SK-N-SH treated with all-trans-retinoic acid at 6 μM for 48 hours (cell line): Measurements from ENCODE around the gene SCGB3A1.

Source experiments
- ATAC-seq: fragments of 200-7000 bp; cut with Tn5 transposase; 3 replicates; pipeline ENCODE4 v1.9.1; 2020; ENCODE audit warnings: mild to moderate bottlenecking, moderate library complexity
- ARNTL ChIP-seq: fragments of 450-650 bp; formaldehyde crosslinking; IDR thresholded peaks from 2 replicates; pipeline ENCODE4 v1.5.0; 2020; ENCODE audit warnings: low read depth, mild to moderate bottlenecking, moderate library complexity, borderline replicate concordance
- BACH2 ChIP-seq: fragments of 250-450 bp; sonication (Bioruptor Pico); IDR thresholded peaks from 2 replicates; pipeline ENCODE4 v1.9.0; 2021; ENCODE audit warnings: mild to moderate bottlenecking, borderline replicate concordance
- ESRRG ChIP-seq: fragments of 250-450 bp; sonication (Bioruptor Pico); IDR thresholded peaks from 2 replicates; pipeline ENCODE4 v1.6.1; 2021; ENCODE audit warnings: mild to moderate bottlenecking
- GLIS3 ChIP-seq: fragments of 250-450 bp; sonication (Bioruptor Pico); IDR thresholded peaks from 2 replicates; pipeline ENCODE4 v1.5.0; 2020; ENCODE audit warnings: mild to moderate bottlenecking, moderate library complexity
- ISL1 ChIP-seq: fragments of 250-450 bp; sonication (Bioruptor Pico); IDR thresholded peaks from 2 replicates; pipeline ENCODE4 v2.1.2; 2022; ENCODE audit warnings: mild to moderate bottlenecking, moderate library complexity
- OSR1 ChIP-seq: fragments of 250-450 bp; sonication (Bioruptor Pico); IDR thresholded peaks from 2 replicates; pipeline ENCODE4 v1.8.0; 2022; ENCODE audit warnings: moderate library complexity, mild to moderate bottlenecking, inconsistent platforms
- PPARA ChIP-seq: fragments of 250-450 bp; sonication (Bioruptor Pico); IDR thresholded peaks from 2 replicates; pipeline ENCODE4 v1.5.0; 2020; ENCODE audit warnings: mild to moderate bottlenecking, borderline replicate concordance
- RARB ChIP-seq: fragments of 250-450 bp; sonication (Bioruptor Pico); IDR thresholded peaks from 2 replicates; pipeline ENCODE4 v1.8.0; 2021; ENCODE audit warnings: mild to moderate bottlenecking, moderate library complexity
- SNAI2 ChIP-seq: fragments of 250-450 bp; sonication (Bioruptor Pico); IDR thresholded peaks from 2 replicates; pipeline ENCODE4 v1.5.0; 2020; ENCODE audit warnings: mild to moderate bottlenecking, moderate library complexity
- TOX ChIP-seq: fragments of 250-450 bp; sonication (Bioruptor Pico); IDR thresholded peaks from 2 replicates; pipeline ENCODE4 v1.8.0; 2021; ENCODE audit warnings: mild to moderate bottlenecking, moderate library complexity, borderline replicate concordance
- ZC3H10 ChIP-seq: fragments of 250-450 bp; sonication (Bioruptor Pico); IDR thresholded peaks from 2 replicates; pipeline ENCODE4 v1.5.1; 2021; ENCODE audit warnings: mild to moderate bottlenecking, moderate library complexity
- ZFP3 ChIP-seq: fragments of 250-450 bp; sonication (Bioruptor Pico); IDR thresholded peaks from 2 replicates; pipeline ENCODE4 v1.5.0; 2020; ENCODE audit warnings: mild to moderate bottlenecking, moderate library complexity
- ZNF565 ChIP-seq: fragments of 450-650 bp; formaldehyde crosslinking; conservative IDR thresholded peaks from 2 replicates; pipeline ENCODE4 v1.5.0; 2020; ENCODE audit warnings: low read depth, mild to moderate bottlenecking, moderate library complexity
- ZNF70 ChIP-seq: fragments of 450-650 bp; formaldehyde crosslinking; IDR thresholded peaks from 2 replicates; pipeline ENCODE4 v1.5.0; 2020; ENCODE audit warnings: mild to moderate bottlenecking, moderate library complexity
- ZNF8 ChIP-seq: fragments of 450-650 bp; formaldehyde crosslinking; IDR thresholded peaks from 2 replicates; pipeline ENCODE4 v1.5.0; 2020; ENCODE audit warnings: mild to moderate bottlenecking, moderate library complexity
- TF ChIP-seq, protein P1 (sequence below): fragments of 250-450 bp; sonication (Bioruptor Pico); IDR thresholded peaks from 2 replicates; pipeline ENCODE4 v1.5.0; 2020; ENCODE audit warnings: mild to moderate bottlenecking, moderate library complexity
- TF ChIP-seq, protein P2 (sequence below): fragments of 250-450 bp; sonication (Bioruptor Pico); IDR thresholded peaks from 2 replicates; pipeline ENCODE4 v1.5.1; 2021; ENCODE audit warnings: mild to moderate bottlenecking, moderate library complexity
- TF ChIP-seq, protein P3 (sequence below): fragments of 250-450 bp; sonication (Bioruptor Pico); IDR thresholded peaks from 2 replicates; pipeline ENCODE4 v1.8.0; 2020; ENCODE audit warnings: mild to moderate bottlenecking, moderate library complexity, borderline replicate concordance
- TF ChIP-seq, protein P4 (sequence below): fragments of 250-450 bp; sonication (Bioruptor Pico); IDR thresholded peaks from 2 replicates; pipeline ENCODE4 v1.5.1; 2020; ENCODE audit warnings: low read depth, mild to moderate bottlenecking, moderate library complexity

Gene SCGB3A1

DNA sequence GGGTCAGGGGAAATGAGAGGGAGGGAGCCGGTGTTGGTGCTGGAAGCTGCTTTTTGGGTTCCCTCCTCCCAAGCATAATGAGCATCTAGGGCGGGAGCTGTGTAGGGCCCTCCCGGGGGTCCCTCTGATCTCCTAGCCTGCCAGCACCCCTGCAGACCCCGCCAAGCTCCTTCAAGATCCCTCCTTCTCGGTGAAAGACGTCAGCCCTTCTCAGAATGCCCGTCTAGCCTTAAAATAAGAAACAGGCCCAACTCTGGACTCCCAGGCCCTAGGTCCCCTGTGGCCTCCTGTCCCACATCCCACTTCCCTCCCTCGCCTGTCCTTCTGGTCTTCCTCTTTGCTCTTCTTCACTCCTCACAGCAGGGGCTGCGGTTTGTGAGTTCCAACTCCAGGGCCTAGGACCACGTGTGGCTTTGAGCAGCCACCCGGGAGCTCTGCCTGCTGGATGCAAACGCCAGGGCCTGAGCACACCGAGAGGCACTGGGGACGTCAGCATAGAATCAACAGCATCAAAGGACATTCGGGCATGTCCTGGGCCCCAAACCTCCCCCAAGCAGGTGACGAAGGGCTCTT lies 8.8 kb upstream of the SCGB3A1 start (continued):
- TF ChIP-seq, protein P1, sequence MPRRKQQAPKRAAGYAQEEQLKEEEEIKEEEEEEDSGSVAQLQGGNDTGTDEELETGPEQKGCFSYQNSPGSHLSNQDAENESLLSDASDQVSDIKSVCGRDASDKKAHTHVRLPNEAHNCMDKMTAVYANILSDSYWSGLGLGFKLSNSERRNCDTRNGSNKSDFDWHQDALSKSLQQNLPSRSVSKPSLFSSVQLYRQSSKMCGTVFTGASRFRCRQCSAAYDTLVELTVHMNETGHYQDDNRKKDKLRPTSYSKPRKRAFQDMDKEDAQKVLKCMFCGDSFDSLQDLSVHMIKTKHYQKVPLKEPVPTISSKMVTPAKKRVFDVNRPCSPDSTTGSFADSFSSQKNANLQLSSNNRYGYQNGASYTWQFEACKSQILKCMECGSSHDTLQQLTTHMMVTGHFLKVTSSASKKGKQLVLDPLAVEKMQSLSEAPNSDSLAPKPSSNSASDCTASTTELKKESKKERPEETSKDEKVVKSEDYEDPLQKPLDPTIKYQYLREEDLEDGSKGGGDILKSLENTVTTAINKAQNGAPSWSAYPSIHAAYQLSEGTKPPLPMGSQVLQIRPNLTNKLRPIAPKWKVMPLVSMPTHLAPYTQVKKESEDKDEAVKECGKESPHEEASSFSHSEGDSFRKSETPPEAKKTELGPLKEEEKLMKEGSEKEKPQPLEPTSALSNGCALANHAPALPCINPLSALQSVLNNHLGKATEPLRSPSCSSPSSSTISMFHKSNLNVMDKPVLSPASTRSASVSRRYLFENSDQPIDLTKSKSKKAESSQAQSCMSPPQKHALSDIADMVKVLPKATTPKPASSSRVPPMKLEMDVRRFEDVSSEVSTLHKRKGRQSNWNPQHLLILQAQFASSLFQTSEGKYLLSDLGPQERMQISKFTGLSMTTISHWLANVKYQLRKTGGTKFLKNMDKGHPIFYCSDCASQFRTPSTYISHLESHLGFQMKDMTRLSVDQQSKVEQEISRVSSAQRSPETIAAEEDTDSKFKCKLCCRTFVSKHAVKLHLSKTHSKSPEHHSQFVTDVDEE (CRISPR knock-in tag) = no peak
- TF ChIP-seq OSR1 (CRISPR knock-in tag) (no peak), ESRRG (CRISPR knock-in tag) (no peak)

DNA sequence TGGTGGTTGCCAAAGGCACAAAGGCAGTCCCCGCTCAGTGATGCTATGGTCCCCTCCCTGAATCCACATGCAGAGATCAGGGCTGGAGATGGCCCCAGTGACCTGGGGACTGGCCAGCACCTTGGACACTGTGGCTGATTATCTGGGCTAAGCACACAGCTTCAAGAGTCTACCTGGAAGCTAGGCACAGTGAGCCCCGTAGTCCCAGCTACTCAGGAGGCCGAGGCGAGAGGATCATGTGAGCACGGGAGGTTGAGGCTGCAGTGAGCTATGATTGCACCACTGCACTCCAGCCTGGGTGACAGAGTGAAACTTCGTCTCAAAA lies 8.3 kb upstream of the SCGB3A1 start:
- TF ChIP-seq, protein P2, sequence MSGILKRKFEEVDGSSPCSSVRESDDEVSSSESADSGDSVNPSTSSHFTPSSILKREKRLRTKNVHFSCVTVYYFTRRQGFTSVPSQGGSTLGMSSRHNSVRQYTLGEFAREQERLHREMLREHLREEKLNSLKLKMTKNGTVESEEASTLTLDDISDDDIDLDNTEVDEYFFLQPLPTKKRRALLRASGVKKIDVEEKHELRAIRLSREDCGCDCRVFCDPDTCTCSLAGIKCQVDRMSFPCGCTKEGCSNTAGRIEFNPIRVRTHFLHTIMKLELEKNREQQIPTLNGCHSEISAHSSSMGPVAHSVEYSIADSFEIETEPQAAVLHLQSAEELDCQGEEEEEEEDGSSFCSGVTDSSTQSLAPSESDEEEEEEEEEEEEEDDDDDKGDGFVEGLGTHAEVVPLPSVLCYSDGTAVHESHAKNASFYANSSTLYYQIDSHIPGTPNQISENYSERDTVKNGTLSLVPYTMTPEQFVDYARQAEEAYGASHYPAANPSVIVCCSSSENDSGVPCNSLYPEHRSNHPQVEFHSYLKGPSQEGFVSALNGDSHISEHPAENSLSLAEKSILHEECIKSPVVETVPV (CRISPR knock-in tag) = no peak
- TF ChIP-seq ZNF565 = no peak
- no peak for TF ChIP-seq OSR1 (CRISPR knock-in tag)
- no peak for TF ChIP-seq PPARA (CRISPR knock-in tag)
- TF ChIP-seq SNAI2 (CRISPR knock-in tag) = no peak
- TF ChIP-seq RARB (CRISPR knock-in tag) = no peak
- TF ChIP-seq, protein P1 (CRISPR knock-in tag) = no peak
- TF ChIP-seq ESRRG (CRISPR knock-in tag) = no peak
- TF ChIP-seq ZNF8 = no peak
- TF ChIP-seq ARNTL (CRISPR knock-in tag) = no peak
- no peak for TF ChIP-seq BACH2 (CRISPR knock-in tag)
- TF ChIP-seq ZFP3 = no peak
- no peak for TF ChIP-seq GLIS3 (CRISPR knock-in tag)
- no peak for TF ChIP-seq TOX (CRISPR knock-in tag)
- TF ChIP-seq, all 23 proteins: peak for 0
- no peak for ATAC-seq

DNA sequence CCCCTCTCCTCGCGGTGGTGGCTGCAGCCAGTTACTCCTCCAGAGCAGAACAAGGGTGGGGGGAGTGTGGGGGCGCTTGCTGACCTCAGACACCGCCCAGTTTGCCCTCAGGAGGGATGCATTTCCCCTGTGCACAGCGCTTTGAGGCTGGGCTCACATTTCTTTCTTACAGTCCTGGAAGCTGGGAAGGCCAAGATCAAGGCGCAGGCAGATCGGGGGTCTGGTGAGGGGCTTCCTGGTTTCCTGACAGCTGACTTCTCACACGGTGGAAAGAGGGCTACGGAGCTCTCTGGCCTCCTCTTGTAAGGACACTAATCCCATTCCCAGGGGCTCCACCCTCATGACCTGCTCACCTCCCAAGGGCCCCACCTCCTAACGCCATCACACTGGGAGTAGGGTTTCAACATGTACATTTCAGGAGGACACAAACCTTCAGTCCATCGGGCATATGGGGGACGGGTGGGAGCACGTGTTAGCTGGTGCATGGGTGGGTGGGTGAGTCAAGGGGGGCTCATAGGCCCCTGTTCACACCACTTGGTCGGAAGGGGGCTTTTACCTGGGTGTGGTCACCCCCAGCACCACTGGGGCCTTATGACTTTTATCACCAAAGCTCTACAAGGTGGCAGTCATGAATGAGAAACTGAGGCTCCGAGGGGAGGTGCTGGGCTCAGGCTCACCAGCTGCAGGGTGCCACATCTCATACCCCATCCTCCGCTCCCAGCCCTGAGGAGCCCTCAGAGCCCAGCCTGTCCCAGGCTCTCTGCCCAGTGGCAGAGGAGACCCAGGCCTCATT lies 7.7 kb upstream of the SCGB3A1 start:
- ATAC-seq = no peak
- TF ChIP-seq SNAI2 (CRISPR knock-in tag) (no peak), ZC3H10 (CRISPR knock-in tag) (no peak), ZNF8 (no peak)

DNA sequence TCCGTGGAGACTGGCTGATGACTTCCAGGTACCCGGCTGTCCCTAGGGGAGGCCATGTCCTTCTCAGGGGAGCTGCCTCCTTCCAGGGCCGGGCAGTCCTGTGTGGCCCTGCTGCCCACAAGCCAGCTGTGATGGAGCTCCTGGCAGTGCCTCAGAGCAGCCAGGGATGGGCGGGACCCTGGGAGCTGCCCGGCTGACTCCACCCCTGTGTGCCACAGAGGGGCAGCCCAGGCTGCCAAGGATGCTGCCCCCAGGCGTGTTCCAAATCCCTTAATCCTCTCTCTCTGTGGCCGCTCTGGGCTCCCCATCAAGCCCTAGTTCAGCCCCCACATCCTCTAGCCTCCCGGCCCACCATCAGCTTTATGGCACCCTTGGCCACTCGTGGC lies 7.0 kb upstream of the SCGB3A1 start:
- ATAC-seq = no peak
- TF ChIP-seq ZC3H10 (CRISPR knock-in tag) = no peak
- no peak for TF ChIP-seq OSR1 (CRISPR knock-in tag)
- no peak for TF ChIP-seq ISL1 (CRISPR knock-in tag)
- no peak for TF ChIP-seq ESRRG (CRISPR knock-in tag)
- no peak for TF ChIP-seq BACH2 (CRISPR knock-in tag)
- TF ChIP-seq, protein P3, sequence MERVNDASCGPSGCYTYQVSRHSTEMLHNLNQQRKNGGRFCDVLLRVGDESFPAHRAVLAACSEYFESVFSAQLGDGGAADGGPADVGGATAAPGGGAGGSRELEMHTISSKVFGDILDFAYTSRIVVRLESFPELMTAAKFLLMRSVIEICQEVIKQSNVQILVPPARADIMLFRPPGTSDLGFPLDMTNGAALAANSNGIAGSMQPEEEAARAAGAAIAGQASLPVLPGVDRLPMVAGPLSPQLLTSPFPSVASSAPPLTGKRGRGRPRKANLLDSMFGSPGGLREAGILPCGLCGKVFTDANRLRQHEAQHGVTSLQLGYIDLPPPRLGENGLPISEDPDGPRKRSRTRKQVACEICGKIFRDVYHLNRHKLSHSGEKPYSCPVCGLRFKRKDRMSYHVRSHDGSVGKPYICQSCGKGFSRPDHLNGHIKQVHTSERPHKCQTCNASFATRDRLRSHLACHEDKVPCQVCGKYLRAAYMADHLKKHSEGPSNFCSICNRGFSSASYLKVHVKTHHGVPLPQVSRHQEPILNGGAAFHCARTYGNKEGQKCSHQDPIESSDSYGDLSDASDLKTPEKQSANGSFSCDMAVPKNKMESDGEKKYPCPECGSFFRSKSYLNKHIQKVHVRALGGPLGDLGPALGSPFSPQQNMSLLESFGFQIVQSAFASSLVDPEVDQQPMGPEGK (CRISPR knock-in tag) = no peak
- TF ChIP-seq ARNTL (CRISPR knock-in tag) = no peak
- TF ChIP-seq ZNF70 (CRISPR knock-in tag) = no peak
- no peak for TF ChIP-seq ZNF565
- no peak for TF ChIP-seq TOX (CRISPR knock-in tag)
- TF ChIP-seq PPARA (CRISPR knock-in tag) = no peak
- TF ChIP-seq RARB (CRISPR knock-in tag) = no peak
- TF ChIP-seq, protein P4, sequence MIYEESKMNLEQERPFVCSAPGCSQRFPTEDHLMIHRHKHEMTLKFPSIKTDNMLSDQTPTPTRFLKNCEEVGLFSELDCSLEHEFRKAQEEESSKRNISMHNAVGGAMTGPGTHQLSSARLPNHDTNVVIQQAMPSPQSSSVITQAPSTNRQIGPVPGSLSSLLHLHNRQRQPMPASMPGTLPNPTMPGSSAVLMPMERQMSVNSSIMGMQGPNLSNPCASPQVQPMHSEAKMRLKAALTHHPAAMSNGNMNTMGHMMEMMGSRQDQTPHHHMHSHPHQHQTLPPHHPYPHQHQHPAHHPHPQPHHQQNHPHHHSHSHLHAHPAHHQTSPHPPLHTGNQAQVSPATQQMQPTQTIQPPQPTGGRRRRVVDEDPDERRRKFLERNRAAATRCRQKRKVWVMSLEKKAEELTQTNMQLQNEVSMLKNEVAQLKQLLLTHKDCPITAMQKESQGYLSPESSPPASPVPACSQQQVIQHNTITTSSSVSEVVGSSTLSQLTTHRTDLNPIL (CRISPR knock-in tag) = no peak
- TF ChIP-seq, protein P1 (CRISPR knock-in tag) = no peak
